ENCODE results near the gene RNF152.

DNA sequence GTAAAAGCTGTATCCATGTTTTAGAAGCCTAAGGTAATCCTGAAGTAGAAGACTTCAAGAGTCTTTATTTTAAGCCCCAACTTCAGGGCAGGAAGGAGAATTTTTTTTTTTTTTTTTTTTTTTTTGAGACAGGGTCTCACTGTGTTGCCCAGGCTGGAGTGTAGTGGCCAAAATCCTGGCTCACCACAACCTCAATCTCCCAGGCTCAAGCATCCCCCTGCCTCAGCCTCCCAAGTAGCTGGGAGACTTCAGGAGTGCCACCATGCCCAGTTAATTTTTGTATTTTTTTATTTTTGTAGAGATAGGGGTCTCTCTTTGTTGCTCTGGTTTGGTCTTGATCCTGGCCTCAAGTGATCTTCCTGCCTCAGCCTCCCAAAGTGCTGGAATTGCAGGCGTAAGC is 3.3 kb upstream of the RNF152 start:
- TF ChIP-seq, protein P1, sequence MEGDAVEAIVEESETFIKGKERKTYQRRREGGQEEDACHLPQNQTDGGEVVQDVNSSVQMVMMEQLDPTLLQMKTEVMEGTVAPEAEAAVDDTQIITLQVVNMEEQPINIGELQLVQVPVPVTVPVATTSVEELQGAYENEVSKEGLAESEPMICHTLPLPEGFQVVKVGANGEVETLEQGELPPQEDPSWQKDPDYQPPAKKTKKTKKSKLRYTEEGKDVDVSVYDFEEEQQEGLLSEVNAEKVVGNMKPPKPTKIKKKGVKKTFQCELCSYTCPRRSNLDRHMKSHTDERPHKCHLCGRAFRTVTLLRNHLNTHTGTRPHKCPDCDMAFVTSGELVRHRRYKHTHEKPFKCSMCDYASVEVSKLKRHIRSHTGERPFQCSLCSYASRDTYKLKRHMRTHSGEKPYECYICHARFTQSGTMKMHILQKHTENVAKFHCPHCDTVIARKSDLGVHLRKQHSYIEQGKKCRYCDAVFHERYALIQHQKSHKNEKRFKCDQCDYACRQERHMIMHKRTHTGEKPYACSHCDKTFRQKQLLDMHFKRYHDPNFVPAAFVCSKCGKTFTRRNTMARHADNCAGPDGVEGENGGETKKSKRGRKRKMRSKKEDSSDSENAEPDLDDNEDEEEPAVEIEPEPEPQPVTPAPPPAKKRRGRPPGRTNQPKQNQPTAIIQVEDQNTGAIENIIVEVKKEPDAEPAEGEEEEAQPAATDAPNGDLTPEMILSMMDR (IDR thresholded peaks at IDR 0.05): no peak
- no peak for TF ChIP-seq POLR2A (IDR thresholded peaks at IDR 0.05)
